HuH-7 (cell line): ENCODE data around the gene FSD1L.

Experiments used
- DNase-seq: peaks from one replicate; pipeline ENCODE4 v3.0.0; 2011; ENCODE audit warnings: low spot score

The FSD1L gene

DNA sequence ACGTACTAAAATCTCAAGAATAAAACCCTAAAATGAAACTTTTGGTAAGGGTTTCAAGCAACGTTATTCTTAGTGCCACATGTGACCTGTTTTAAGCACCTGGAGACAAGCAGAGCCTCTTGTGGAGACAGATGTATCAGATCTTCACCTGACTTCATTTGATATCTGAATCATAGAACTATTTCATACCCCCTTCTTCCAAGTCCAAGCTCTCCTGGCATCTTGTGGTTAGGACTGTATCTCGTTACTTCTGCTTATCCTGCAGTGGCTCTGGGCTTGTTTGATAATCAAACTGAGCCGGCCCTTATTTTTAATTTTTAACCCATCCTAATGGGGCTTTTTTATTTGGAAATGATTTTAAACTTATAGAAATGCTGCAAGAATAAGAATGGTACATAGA is 11.1 kb upstream of the FSD1L start:
- no peak for DNase-seq

DNA sequence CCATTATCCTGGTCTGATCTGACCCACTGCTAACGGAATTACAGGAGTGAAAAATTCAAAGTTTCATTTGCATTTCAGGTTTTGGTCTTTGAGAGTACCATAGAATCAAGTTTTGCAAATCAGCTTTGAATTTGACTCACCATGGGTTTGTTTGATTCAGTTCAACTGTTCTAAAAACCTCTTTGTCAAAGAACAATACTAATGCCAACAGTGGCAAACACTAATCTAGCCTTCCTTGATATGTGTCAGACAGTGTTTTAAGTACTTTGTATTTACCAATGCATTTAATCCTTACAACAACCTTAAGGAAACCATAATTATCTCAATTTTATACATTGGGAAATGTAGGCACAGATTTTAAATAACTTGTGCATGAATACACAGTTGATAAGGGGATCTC is 10.1 kb upstream of the FSD1L start:
- DNase-seq: no peak

DNA sequence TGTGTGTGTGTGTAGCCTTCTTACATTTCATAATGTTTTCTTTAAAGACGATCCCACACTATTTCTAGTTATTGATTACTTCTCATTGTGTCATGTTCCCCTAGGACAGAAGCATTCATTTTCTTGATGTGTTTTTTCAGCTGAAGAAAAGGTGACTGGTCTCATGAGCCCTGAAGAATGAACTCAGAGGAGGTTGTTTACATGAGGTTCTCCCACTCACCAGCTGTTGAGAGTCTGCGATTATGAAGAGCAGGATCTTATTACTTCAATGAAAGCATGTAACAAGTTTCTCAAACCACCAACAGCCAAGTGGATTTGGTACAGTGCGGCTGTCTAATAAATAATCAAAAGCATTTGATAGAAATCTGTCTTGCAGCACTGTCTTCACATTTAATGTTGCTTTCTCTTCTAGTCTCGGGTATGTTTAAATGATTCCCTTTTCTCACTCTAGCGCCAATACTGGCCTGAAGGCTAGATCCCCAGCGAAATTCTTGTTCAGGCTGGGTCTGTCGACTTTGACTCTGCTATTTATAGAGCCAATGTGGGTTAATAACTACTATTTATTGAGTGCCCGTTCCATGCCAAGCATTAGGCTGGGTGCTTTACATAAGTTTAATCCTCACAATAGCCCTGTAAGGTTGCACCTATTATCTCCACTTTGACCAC is 9.6 kb upstream of the FSD1L start:
- DNase-seq: no peak

DNA sequence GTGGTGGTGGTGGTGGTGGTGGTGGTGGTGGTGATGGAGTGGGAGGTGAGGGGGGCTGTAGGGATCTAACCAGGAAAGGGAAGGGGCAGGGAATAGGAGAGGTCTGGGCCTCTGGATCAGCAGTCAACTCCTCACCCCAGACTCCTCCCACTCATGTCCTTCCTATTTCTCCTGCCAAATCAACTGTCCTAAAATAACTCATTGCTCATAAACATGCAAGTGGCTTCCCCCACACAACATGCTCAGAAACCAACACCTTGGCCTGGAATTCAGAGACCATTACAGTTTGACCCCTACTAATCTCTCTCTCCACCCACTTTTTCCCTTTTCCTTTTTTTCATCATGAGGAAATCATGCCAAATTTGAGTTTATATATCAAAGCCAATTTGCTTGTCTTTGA is 8.4 kb upstream of the FSD1L start:
- no peak for DNase-seq

DNA sequence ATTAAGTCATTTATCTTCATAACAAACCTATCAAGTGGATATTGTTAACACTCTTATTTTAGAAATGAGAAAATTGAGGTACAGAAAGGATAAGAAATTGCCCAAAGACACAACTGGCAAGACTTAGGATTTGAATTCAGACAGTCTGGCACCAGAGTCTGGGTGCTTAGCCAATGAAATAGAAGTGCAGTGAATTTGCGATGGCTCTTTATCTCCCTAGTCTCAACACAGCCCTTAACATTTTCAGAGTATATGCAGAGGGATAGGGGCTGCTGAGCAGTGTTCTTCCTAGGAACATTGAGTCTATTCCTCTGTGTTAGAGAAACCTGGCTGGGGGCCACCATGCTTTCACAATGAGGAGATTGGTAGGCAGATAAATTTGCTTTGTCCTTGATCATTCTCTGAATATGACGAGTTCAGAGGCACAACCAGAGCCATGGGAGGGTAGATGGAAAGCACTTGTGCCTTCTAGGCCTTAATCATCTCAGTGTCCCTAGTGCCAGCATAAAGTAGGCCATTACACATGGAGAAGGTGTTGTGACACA is 6.1 kb upstream of the FSD1L start:
- no peak for DNase-seq

DNA sequence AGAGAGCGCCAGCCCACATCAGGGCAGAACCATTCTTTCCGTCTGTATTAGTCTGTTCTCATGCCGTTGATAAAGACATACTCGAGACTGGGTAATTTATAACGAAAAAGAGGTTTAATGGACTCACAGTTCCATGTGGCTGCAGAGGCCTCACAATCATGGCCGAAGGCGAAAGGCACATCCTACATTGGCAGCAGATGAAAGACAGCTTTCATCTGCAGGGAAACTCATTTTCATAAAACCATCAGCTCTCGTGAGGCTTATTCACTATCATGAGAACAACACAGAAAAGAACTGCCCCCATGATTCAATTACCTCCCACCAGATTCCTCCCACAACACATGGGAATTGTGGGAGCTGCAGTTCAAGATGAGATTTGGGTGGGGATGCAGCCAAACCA is 4.7 kb upstream of the FSD1L start:
- no peak for DNase-seq

DNA sequence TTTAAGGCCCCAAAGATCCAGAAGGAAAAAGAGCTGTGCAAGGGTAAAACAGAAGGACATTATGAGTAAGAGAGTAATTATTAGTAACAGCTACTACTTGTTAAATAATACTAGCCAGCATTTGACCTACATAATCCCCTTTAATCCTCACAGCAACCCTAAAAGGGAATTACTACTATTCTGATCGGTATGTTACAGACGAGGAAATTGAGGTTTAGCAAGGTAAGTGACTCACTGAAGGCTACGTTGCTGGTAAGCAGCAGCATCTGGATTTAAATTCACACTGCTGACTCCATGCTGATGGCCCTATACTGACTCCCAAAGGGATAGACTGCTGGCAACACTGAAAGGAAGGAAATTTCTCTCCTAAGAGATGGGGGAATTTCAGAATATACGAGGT is 3.7 kb upstream of the FSD1L start:
- DNase-seq: no peak

DNA sequence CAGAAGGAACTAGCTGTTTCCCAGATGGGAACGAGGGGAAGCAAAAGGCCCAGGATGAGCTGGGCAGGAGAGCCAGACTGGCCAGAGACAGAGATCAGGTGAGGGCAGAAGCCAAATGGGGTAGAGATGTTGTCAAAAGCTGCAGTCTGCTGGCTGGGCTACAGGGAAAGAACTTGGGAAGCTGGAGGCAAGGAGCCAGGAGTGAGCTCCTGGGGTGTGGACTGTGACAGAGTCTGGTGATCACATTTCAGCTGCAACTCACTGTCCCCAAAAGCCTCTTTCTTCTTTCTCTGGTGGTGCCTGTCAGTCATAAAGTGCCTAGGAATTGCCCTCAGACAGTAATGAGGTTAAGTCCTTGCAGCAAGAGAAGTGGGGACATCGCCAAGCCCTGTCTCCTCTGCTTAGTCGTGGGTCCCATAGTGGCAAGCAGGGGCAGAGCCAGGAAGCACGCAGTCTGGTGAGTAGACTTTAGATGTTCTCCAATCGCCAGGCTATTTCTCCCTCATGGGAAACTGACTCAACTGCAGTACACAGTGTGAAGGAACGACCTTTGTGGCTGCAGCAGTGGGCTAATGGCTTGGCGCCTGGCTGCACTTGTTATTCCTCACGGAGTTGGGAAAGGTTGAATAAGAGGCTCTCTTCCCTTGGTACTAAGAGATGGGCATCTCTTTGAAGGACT is 2.5 kb upstream of the FSD1L start:
- DNase-seq: no peak

DNA sequence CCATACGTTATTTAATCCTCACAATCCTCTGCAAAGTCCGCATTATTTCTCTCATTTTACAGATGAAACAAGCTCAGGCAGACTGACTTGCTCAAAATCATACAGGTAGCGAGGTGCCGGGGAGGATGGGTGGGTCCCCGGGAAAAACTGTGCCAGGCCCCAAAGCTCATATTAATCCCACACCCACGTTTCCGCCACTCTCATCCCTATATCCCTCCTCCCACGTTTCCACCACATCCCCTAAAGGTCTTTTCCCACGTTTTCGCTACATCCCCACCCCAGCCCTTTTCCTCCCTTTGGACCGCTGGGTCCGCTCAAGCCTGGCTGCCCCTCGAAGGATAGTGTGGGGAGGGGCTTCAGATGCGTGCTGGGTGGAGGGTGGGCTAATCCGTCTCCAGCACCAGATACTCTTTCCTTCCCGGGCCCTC is 434 bp upstream of the FSD1L start:
- DNase-seq: no peak

DNA sequence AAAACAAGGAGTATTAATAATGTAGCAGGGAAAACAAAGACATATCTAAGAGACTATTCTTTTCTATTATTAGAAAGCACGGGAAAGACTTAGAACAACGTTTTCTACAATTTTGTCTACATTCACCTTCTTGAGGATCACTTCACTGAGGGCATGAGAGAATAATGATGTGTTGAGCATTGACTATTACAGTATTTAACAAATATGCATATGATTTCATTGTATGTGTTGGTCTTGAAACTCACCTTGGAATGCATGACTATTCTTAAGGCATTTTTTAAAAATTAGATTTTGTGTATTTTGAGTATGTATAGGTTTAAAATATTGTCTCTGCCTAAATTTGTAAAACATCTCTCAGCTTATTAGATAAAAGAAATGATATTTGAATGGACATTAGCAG is 1.2 kb downstream of the FSD1L start:
- DNase-seq: no peak

DNA sequence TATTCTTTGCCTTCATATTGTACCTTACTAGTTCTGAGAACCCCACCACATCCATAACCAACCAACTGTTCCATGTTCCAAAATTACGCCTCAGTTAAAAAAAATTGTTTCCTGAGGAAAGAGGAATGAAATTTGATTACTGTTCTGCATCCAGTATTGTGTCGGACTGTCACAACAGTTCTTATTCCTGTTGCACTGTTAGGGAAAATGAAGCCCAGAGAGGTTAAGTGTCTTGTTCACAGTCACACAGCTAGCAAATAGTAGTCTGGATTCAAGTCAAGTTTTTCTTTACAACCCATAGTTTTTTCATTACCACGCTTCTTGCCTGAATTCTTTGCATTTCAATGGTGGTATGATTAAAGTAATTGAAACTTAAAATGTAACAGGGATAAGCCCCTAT is 4.4 kb downstream of the FSD1L start:
- no peak for DNase-seq

DNA sequence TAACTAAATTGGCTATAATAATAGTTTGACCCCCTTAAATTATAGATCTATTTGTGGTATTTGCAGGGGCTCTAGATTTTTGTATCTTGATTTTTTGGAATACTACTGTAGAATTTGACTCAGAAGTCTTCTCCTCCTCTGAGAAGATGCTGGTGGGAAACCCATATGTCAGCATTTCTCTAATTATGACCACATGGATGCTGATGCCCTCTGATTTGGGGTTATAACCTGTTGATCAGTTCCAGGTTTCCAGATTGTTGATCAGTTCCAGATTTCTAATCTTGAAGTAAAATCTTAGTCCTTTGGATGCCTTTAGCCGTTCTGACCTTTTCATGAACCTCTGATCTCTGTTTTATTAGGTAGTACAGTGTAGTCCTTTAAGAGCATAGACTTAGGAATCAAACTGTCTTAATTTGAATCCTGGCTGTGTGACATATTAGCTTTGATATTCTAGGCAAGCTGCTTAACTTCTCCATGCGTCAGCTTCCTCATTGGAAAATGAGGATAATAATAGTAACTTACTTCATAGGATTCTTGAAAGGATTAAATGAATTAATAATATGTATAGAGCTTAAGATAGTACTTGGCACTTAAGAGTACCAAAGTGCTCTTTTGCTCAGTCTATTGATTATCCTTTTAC is 8.1 kb downstream of the FSD1L start:
- no peak for DNase-seq

DNA sequence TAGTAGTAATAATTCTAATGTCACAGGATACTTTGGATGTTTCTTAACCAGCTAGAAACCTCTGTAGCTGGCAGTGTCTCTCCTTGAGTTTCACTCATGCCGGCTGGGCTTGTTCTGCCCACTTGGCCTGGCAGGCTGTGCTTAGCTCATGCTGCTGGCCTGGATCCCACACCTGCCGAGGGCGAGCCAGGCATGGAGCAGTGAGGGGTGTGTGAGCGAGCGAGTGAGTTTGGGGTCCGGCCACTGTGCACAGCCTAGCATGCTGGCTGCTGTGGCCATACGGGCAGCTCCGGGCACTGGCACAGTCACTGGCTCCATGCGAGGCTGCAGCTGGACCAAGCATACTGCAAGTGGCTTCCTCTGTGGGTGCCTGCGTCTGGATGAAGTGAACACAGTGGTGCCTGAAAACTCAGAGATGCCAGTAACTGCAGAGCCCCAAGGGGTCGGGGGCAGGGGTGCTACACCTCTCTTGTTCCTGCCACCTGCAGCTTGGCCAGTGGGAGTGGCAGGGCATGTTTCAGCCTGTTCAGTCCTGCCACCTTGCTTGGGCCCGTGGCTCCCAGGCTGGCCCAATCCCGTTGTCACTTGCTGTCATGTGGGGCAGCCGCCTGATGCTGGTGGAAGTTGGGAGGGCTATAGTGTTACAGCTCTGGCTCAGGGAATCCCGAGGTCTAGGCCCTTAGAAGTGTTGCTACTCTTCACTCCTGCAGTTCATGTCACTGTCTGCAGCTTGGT is 9.9 kb downstream of the FSD1L start:
- no peak for DNase-seq

DNA sequence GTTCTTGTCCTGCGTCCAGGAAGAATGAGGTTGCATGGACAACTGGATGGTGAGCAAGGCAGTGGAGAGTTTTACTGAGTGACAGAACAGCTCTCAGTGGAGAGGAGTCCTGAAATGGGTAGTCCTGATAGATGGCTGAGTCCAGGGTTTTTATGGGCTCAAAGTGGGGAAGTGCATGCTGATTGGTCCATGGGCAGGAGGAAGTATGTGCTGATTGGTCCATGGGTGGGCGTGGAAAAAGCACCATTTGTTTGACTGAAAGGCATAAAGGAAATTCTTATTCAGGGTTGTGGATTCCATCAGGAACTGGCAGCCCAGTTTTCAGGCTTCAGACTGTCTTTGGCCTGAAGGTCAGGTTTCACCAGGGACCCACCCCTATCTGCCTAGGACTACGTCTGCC is 10.6 kb downstream of the FSD1L start:
- DNase-seq: no peak

DNA sequence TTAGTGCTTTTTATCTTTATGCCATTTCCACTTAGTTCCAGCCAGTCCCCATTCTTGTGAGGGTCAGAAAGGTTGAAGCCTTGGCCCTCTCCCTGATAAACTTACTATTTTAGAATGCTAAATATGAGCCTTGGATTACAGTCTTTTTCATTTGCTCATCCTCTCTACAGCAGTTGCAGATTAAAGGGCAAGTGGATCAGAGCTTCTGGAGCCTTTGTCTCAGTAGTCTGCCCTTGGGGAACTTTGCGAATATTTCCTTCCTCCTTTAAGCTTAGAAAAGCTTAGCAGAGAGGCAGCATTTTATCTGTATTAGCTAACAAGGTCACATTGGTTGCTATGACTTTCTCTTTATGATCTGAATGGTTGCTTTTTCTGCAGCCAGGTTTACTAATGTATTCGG is 11.5 kb downstream of the FSD1L start:
- DNase-seq: no peak

DNA sequence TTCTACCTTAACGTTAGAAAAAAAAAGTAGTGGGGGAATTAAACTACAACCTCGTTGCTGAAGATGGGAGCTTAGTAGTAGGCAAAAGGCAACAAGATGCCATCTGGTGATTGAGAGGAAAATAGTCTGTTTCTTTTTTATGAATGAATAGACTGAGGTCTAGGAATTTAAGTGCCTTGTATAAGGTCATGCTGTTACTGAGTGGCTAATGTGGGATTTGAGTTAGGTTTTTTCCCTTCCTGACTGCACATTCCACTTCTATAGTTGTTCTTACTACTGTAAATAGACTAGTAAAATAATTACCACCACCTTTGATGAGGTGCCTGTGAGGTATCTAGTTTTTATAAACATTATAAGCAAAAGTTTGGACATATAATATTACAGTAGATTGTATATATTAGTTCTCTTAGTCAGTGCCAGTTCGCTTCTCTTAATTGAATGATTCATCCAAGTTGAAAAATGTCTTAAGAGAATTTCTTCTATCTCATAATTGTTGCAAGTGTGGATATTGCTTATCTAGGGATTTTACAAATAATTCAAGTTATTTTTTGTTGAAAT is 19.1 kb downstream of the FSD1L start:
- no peak for DNase-seq

DNA sequence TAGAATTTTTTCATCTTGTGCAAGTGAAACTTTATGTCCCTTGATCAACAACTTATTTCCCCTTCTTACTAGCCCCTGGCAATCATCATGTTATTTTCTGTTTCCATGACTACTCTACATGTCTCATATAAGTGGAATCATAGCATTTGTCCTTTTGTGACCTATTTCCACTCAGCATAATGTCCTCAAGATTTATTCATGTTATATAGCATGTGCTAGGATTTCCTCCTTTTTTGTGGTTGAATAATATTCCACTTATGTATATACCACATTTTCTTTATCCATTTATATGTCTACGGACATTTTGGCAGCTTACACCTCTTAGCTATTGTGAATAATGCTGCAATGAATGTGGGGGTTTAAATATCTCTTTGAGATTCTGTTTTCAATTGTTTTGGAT is 21.0 kb downstream of the FSD1L start:
- DNase-seq: no peak

DNA sequence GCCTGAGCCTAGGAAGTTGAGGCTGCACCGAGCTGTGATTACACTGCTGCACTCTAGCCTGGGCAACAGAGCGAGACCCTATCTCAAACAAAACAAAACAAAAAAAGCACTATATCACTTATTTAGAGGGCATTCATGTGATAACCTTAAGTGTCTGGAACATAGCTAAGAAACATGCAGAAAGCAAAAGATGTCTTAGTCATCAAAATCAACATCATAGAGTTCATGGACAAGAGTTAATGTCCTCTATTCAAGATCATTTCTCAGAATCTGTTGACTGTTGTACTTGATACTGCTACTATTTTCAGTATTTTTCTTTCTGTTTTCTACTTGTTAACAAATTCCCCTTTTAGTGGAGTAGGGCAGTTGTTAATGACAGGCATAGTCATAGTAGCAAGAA is 25.4 kb downstream of the FSD1L start:
- DNase-seq: no peak

DNA sequence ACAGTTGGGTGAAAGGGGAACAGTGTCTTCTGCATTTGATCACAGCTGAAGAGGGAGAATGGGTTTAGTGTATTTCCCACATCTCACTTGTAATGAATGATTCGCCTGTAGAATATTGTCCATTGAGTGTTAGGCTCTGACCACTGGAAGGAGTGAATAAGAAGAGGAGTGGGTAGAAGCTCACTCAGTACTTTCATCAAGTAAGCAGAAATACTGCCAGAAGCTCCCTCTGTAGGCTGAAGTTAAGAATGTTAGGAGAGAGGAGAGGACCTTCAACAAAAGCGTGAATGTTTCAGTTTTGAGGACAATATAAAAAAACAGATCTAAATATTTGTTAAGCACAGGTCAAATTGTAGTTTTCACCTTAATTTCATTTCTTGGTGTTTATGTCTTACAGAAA is 27.5 kb downstream of the FSD1L start:
- DNase-seq: peak; percentile 18

DNA sequence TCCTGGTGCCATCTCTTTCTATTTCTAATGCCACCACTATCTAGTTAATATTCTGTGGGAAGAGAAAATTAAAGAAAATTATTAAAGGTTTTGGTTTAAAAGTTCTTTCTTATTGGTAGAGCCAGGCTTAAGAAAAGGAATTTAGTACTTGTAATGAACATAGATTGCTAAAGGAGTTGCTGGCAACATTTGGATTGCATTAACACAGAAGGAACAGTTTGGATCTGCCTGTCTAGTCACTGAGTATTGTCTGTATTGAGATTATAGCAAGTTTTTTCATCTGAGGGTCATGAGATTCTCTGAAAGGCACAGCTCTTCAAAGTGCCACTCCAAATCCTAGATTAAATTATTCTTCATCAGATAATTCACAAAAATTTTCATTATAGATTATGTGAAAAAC is 32.0 kb downstream of the FSD1L start:
- DNase-seq: no peak

DNA sequence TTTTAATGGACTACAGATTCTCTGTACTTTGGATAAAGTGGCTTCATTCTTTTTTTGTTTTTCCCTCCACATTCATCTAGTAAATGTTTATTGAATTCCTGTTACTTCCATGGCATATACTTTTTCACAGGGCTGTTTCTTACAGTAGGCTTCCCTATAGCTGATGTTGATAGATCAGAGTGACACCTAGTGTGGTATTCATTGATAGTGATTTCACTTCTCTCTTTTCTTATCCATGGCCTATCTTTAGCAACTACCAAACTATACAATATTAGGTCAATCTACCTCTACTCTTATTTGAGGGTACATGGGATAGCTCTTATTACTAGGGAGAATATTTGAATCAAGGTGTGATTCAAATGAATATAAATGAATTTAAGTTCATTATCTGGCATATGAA is 35.8 kb downstream of the FSD1L start:
- no peak for DNase-seq

DNA sequence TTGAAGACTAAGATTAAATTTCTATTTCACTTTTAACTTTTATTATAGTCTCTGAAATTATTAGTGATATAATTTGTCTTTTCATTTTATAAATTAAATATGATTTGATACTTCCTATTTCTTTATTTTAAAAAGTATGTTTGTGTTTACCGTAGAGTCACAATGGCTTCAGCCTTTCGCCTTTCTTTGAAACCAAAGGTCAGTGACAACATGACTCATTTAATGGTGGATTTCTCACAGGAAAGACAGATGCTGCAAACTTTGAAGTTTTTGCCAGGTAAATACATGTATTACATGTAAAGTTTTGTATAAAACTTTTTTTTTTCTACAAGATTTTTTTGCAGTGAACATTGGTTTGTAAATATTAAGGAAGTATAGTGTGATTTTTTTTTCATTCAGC is 36.4 kb downstream of the FSD1L start:
- no peak for DNase-seq
